Endothelial cell of umbilical vein (primary cell): ENCODE measurements around the gene C12orf57.

ENCODE experiments used
- EZH2 ChIP-seq: IDR thresholded peaks from 2 replicates; pipeline ENCODE4 v1.6.1; 2012; ENCODE audit warnings: borderline replicate concordance, low read depth, mild to moderate bottlenecking, moderate library complexity, low read length, inconsistent platforms; ENCODE audit not compliant: severe bottlenecking
- JUN ChIP-seq: IDR thresholded peaks from 2 replicates; pipeline ENCODE4 v1.6.1; 2011; ENCODE audit warnings: borderline replicate concordance, low read depth; ENCODE audit not compliant: insufficient read length, insufficient read depth
- POLR2A ChIP-seq: IDR thresholded peaks from 2 replicates; pipeline ENCODE4 v1.6.1; 2012; ENCODE audit warnings: low read depth, mild to moderate bottlenecking, control low read depth, low read length
- POLR2AphosphoS5 ChIP-seq: IDR thresholded peaks from 2 replicates; pipeline ENCODE4 v1.6.1; 2012; ENCODE audit warnings: low read depth, mild to moderate bottlenecking, control low read depth, low read length, moderate library complexity; ENCODE audit not compliant: insufficient read depth
- TF ChIP-seq, protein P1 (sequence below): IDR thresholded peaks from 2 replicates; pipeline ENCODE4 v1.6.1; 2011; ENCODE audit not compliant: insufficient read depth, insufficient read length
- TF ChIP-seq, protein P2 (sequence below), 2 donors: IDR thresholded peaks; 1 replicate in 1 of 2; 2 replicates in 1 of 2; pipeline ENCODE4 v1.5.1; 2011; ENCODE audit warnings: low read length in 2 of 2, mild to moderate bottlenecking in 2 of 2, moderate library complexity in 2 of 2, control low read depth in 1 of 2, inconsistent platforms in 1 of 2, low read depth in 1 of 2; ENCODE audit not compliant: insufficient read depth in 1 of 2; ENCODE audit errors: extremely low read depth in 1 of 2

DNA sequence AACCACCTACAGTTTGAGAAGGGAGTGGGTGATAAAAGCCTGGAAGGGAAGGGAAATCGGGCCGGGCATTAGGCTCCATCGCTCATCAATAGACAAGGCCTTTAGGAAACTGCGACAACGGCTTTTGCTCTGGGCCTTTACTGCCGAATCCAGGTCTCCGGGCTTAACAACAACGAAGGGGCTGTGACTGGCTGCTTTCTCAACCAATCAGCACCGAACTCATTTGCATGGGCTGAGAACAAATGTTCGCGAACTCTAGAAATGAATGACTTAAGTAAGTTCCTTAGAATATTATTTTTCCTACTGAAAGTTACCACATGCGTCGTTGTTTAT is 467 bp upstream of the C12orf57 start:
- TF ChIP-seq POLR2AphosphoS5 (no peak), POLR2A (no peak), EZH2 (no peak), JUN (no peak)
- TF ChIP-seq, protein P1, sequence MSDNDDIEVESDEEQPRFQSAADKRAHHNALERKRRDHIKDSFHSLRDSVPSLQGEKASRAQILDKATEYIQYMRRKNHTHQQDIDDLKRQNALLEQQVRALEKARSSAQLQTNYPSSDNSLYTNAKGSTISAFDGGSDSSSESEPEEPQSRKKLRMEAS = no peak
- TF ChIP-seq, protein P2, sequence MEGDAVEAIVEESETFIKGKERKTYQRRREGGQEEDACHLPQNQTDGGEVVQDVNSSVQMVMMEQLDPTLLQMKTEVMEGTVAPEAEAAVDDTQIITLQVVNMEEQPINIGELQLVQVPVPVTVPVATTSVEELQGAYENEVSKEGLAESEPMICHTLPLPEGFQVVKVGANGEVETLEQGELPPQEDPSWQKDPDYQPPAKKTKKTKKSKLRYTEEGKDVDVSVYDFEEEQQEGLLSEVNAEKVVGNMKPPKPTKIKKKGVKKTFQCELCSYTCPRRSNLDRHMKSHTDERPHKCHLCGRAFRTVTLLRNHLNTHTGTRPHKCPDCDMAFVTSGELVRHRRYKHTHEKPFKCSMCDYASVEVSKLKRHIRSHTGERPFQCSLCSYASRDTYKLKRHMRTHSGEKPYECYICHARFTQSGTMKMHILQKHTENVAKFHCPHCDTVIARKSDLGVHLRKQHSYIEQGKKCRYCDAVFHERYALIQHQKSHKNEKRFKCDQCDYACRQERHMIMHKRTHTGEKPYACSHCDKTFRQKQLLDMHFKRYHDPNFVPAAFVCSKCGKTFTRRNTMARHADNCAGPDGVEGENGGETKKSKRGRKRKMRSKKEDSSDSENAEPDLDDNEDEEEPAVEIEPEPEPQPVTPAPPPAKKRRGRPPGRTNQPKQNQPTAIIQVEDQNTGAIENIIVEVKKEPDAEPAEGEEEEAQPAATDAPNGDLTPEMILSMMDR (IDR thresholded peaks at IDR 0.05; ENCODE audit: extremely low read depth in 1 of 2, insufficient read depth in 1 of 2, low read depth in 1 of 2, low read length in 2 of 2) = no peak
